ENCODE data around the gene ISM2.

DNA sequence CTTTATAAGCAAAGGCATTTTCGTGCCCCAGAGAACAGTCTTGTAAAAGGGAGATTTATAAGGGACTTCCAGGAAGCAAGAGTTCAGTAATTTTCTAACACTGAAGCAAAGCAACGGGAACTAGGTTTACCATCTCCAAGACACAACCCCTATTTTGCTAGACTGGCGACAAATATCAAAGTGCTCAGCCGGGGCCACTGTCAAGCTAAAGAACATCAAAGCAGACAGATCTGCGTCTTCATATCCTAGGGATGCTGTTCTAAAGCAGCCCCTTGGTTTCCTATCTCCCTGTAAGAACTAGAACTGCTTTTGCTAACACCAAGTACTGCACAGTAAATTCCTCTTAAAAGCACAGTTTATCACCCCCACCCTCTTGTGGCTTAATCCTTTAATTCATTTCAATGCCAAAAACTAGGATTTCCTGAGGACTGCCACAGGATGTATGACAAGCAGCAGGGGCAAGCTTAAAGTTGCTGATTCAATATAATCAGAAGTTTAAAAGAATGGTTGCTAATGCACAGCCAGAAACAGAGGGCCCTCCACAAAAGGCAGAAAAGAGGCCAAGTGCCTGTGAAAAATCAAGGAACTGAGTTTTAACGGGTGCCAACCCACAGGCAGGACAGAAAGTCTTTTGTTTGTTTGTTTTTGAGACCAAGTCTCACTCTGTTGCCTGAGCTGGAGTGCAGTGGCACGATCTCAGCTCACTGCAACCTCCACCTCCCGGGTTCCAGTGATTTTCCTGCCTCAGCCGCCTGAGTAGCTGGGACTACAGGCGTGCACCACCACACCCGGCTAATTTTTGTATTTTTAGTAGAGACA is 44.0 kb upstream of the ISM2 start:
- TF ChIP-seq CREB1 (CRISPR knock-in tag; IDR thresholded peaks at IDR 0.05; ENCODE audit: low read depth) (no peak), EZH2 (IDR thresholded peaks at IDR 0.05; ENCODE audit: low read depth, unreplicated experiment) (no peak), CTCF (conservative IDR thresholded peaks at IDR 0.05; ENCODE audit: low read depth in 2 of 2) (no peak), POLR2AphosphoS5 (IDR thresholded peaks at IDR 0.05; ENCODE audit: low read depth) (no peak), ZNF331 (CRISPR knock-in tag; IDR thresholded peaks at IDR 0.05; ENCODE audit: low read depth) (no peak), REST (IDR thresholded peaks at IDR 0.05; ENCODE audit: unreplicated experiment) (no peak), JUNB (IDR thresholded peaks at IDR 0.05; ENCODE audit: unreplicated experiment) (no peak)

Measured in GM23338 (cell line).